Measurements from ENCODE around the gene SNX33. TPM values are rescaled to one million over a fixed set of nuclear protein-coding genes. Genes with fewer than 3 reads are reported as not detected.
"Not testable (repeated sequence)": the region's sequence is repeated elsewhere in the genome, so short reads cannot be mapped to it uniquely, and the experiment has no call there.

The SNX33 gene
- polyA plus RNA-seq, 1 donor from 2014 or later, result 0.05 TPM

- Mint-ChIP-seq H3K27me3 (peaks cover 8% of the 10 kb centered on the region), H3K4me3 (peak overlapping the region in 2 of 4 donors; percentile 82 to 90), H3K27ac (peak overlapping the region in 2 of 3 donors; percentile 57 to 94), H3K9me3 (no peaks in the 10 kb centered on the region), H3K4me1 (peaks cover 31 to 37% (median 34%) of the 10 kb centered on the region in 3 donors), H3K36me3 (no peaks in the 10 kb centered on the region)
Measured at GRCh38 chr15:75694241-75695182, 46.8 kb downstream of the SNX33 start.

DNA sequence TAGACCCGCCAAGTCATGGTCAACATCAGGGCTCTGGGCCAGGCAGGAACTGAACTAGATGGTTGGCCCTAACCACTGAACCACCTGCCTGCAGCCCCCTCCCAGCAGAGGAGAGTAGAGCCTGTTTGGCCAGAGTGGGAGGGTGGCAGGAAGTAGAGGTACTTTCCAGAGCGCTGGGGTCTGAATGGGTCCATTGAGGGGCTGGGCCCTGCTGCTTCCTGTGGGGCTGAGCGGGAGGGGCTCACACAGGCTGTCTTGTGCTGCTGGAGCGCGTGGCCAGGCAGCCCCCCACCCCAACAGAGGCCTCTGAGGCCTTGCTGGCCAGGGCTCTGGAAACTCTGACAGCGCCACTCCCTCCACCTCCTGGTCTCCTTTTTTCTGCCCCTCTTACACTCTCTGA is 47.5 kb downstream of the SNX33 start:
- peaks cover 31 to 42% (median 34%) of the 10 kb centered on the region in 3 donors for H3K4me1 Mint-ChIP-seq
- H3K36me3 Mint-ChIP-seq, result no peaks in the 10 kb centered on the region
- H3K27me3 Mint-ChIP-seq, result peaks cover 8% of the 10 kb centered on the region
- H3K4me3 Mint-ChIP-seq, result peak overlapping the region in 2 of 4 donors; percentile 90 to 93
- H3K27ac Mint-ChIP-seq, result peak overlapping the region in 2 of 3 donors; percentile 57 to 94
- H3K9me3 Mint-ChIP-seq, result no peaks in the 10 kb centered on the region

GRCh38 chr15:75695634-75696310 is 48.1 kb downstream of the SNX33 start:
- Mint-ChIP-seq H3K4me1 (peaks cover 31 to 42% (median 36%) of the 10 kb centered on the region in 3 donors), H3K27ac (peak overlapping the region in 2 of 3 donors; percentile 57 to 94), H3K4me3 (peak overlapping the region in 2 of 4 donors; percentile 90 to 94), H3K27me3 (peaks cover 8% of the 10 kb centered on the region), H3K36me3 (no peaks in the 10 kb centered on the region), H3K9me3 (no peaks in the 10 kb centered on the region)

- no peaks in the 10 kb centered on the region for H3K9me3 Mint-ChIP-seq
- peaks cover 31 to 42% (median 36%) of the 10 kb centered on the region in 3 donors for H3K4me1 Mint-ChIP-seq
- peak overlapping the region in 2 of 3 donors; percentile 29 to 94 for H3K27ac Mint-ChIP-seq
- peaks cover 8% of the 10 kb centered on the region for H3K27me3 Mint-ChIP-seq
- H3K4me3 Mint-ChIP-seq, result peak overlapping the region in 2 of 4 donors; percentile 58 to 94
- H3K36me3 Mint-ChIP-seq, result no peaks in the 10 kb centered on the region
Measured at GRCh38 chr15:75696311-75696720, 48.6 kb downstream of the SNX33 start.

DNA sequence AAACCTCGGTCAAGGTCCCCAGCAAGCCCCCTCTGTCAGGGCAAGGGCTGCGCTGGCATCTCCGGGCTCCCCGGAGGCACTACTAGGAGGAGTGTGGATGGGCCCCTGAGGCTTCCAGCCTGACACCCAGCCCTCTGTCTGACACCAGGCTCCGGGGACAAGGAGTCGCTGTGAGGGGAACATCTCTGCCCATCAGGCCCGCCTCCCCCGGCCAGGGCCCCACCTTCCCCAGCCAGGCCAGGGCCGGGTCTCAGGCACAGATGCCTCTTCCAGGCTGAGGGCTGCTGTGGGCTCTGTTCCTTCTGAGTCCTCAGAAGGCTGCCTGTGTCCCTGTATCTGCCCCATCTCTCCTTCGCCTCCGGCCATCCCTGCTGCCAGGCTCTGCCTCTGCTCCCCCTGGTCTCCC is 49.1 kb downstream of the SNX33 start:
- H3K4me3 Mint-ChIP-seq, result no peak overlapping the region
- no peaks in the 10 kb centered on the region for H3K36me3 Mint-ChIP-seq
- peaks cover 32 to 43% (median 36%) of the 10 kb centered on the region in 3 donors for H3K4me1 Mint-ChIP-seq
- H3K27ac Mint-ChIP-seq, result no peak overlapping the region
- peaks cover 8% of the 10 kb centered on the region for H3K27me3 Mint-ChIP-seq
- no peaks in the 10 kb centered on the region for H3K9me3 Mint-ChIP-seq

- H3K4me3 Mint-ChIP-seq, result peak overlapping the region in 1 of 4 donors; percentile 73
- no peaks in the 10 kb centered on the region for H3K36me3 Mint-ChIP-seq
Measured at GRCh38 chr15:75697523-75697922, 49.8 kb downstream of the SNX33 start.

DNA sequence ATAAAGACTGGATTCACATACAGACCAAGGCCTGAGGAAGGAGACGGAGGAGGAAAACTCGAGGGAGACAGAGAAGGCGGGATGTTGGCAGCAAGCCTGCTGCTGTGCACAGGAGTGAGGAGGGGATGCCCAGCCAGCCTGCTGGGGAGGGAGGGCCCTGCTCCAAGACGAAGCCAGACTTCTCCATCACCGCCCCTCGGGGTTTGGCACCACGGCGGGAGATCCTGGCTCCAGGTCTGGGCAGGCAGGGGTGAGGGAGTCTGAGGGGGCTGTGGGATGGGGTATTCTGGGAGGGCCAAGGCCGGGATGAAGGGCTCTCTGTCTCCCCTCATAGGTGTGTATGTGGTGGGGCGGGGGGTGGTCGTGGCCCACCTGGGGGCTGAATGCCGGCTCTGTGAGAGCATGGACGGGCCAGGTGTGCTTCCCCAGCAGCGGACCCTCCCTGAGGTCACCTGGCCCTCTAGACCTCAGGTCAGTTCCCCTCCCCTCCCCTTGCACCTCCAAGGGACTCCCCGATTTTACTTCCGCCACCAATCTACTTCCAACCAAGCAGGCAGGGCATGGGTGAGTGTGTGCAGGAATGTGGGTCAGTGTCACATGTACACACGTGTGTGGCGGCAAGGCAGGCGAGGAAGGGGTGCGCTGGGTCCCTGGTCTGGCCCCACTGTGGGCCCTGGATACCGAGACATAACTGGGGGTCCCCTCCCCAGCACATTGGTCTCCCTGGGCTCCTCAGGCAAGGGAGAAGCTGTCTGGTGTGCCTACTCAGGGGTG is 50.4 kb downstream of the SNX33 start:
- peak overlapping the region in 1 of 3 donors; percentile 64 for H3K27ac Mint-ChIP-seq
- H3K4me3 Mint-ChIP-seq, H3K36me3 Mint-ChIP-seq, H3K27me3 Mint-ChIP-seq, H3K9me3 Mint-ChIP-seq: not testable (repeated sequence)
- peaks cover 31 to 41% (median 33%) of the 10 kb centered on the region in 3 donors for H3K4me1 Mint-ChIP-seq

More at GRCh38 chr15:75697523-75697922, 49.8 kb downstream of the SNX33 start:
- peaks cover 33 to 43% (median 35%) of the 10 kb centered on the region in 3 donors for H3K4me1 Mint-ChIP-seq
- no peaks in the 10 kb centered on the region for H3K9me3 Mint-ChIP-seq
- peaks cover 7% of the 10 kb centered on the region for H3K27me3 Mint-ChIP-seq
- H3K27ac Mint-ChIP-seq, result peak overlapping the region in 1 of 3 donors; percentile 64

DNA sequence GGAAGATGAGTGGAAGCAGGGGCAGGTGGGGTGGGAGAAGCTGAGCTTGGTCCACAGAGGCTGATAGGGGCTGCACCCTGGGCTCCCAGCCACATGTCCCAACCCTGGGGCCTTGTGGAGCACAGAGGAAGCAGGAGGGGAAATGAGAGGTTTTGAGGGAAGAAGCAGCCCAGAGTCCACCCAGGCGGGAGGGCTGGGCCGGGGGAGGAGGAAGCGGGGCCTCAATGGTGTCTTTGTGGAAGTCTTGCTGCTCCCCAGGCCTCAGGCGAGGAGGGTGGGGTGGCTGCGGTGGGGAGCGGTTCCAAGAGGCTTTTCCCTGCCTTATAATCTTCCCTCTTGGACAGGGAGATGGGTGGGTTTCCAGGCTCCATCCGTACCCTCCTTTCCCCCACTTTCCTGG is 51.8 kb downstream of the SNX33 start:
- H3K27me3 Mint-ChIP-seq, H3K9me3 Mint-ChIP-seq, H3K27ac Mint-ChIP-seq, H3K36me3 Mint-ChIP-seq: not testable (repeated sequence)
- Mint-ChIP-seq H3K4me1 (peaks cover 26 to 34% (median 30%) of the 10 kb centered on the region in 3 donors), H3K4me3 (peak overlapping the region in 2 of 4 donors; percentile 8 to 84)

- not testable (repeated sequence) for H3K9me3 Mint-ChIP-seq, H3K27me3 Mint-ChIP-seq, H3K36me3 Mint-ChIP-seq
- H3K4me3 Mint-ChIP-seq, result peak overlapping the region in 2 of 4 donors; percentile 32 to 80
- peaks cover 19 to 30% (median 23%) of the 10 kb centered on the region in 3 donors for H3K4me1 Mint-ChIP-seq
- H3K27ac Mint-ChIP-seq, result peak overlapping the region in 2 of 3 donors; percentile 48 to 78
Measured at GRCh38 chr15:75699961-75700874, 52.5 kb downstream of the SNX33 start.

GRCh38 chr15:75701071-75702003 is 53.6 kb downstream of the SNX33 start:
- Mint-ChIP-seq H3K4me3 (peak overlapping the region in 1 of 4 donors; percentile 47), H3K27ac (peak overlapping the region in 2 of 3 donors; percentile 46 to 77), H3K4me1 (peaks cover 9 to 22% (median 15%) of the 10 kb centered on the region in 3 donors)
- not testable (repeated sequence) for H3K27me3 Mint-ChIP-seq, H3K9me3 Mint-ChIP-seq, H3K36me3 Mint-ChIP-seq

DNA sequence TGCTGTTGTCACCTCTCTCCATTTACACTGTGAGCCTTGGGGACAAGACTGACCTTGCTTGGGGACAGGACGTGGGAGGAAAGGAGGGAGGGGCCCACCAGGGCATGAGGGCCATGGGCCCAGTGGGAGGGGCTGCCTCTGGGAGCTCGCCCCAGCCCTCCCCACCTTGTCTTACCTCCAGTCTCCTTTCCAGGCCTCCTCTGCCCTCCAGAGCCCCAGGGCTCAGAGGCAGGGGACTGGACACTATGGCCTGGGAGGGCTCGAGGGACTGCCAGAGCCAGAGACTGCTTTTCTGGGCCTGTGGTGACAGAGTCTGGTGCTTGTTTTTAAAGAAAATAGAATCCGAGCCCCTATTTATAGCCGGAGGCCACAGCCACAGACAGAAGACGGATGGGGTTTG is 54.7 kb downstream of the SNX33 start:
- no peaks in the 10 kb centered on the region for H3K36me3 Mint-ChIP-seq
- H3K9me3 Mint-ChIP-seq, result no peaks in the 10 kb centered on the region
- peaks cover 6 to 16% (median 15%) of the 10 kb centered on the region in 3 donors for H3K4me1 Mint-ChIP-seq
- H3K27me3 Mint-ChIP-seq, result peaks cover 2% of the 10 kb centered on the region
- peak overlapping the region in 1 of 3 donors; percentile 72 for H3K27ac Mint-ChIP-seq
- H3K4me3 Mint-ChIP-seq, result peak overlapping the region in 1 of 4 donors; percentile 70

GRCh38 chr15:75703440-75704262 is 55.9 kb downstream of the SNX33 start:
- not testable (repeated sequence) for H3K36me3 Mint-ChIP-seq, H3K27ac Mint-ChIP-seq, H3K4me3 Mint-ChIP-seq, H3K9me3 Mint-ChIP-seq, H3K27me3 Mint-ChIP-seq
- peaks cover 6 to 13% (median 12%) of the 10 kb centered on the region in 3 donors for H3K4me1 Mint-ChIP-seq

All from IgD-negative memory B cell (primary cell).